Neural crest cell (in vitro differentiated cells): ENCODE results near the gene AFAP1L2. TPM values are rescaled to one million over a fixed set of nuclear protein-coding genes. Genes with fewer than 3 reads are reported as not detected.

Source experiments
- DNase-seq: peaks from one replicate; pipeline ENCODE4 v3.0.0; 2021; ENCODE audit warnings: low read depth, mixed read lengths, low spot score
- H3K27ac Mint-ChIP-seq: one replicate; pipeline ENCODE4 v1.8.0; 2021; ENCODE audit warnings: mild to moderate bottlenecking, mixed read lengths; ENCODE audit not compliant: unreplicated experiment
- H3K27me3 Mint-ChIP-seq: 2 replicates; pipeline ENCODE4 v1.8.0; 2021; ENCODE audit warnings: low read depth, mild to moderate bottlenecking, mixed read lengths
- H3K36me3 Mint-ChIP-seq: 2 replicates; pipeline ENCODE4 v1.8.0; 2021; ENCODE audit warnings: low read depth, mild to moderate bottlenecking, mixed read lengths
- H3K4me1 Mint-ChIP-seq: 2 replicates; pipeline ENCODE4 v1.8.0; 2021; ENCODE audit warnings: mixed read lengths
- H3K4me3 Mint-ChIP-seq: one replicate; pipeline ENCODE4 v1.8.0; 2021; ENCODE audit warnings: mild to moderate bottlenecking, mixed read lengths
- H3K9me3 Mint-ChIP-seq: 2 replicates; pipeline ENCODE4 v1.8.0; 2021; ENCODE audit warnings: mixed read lengths
- CTCF ChIP-seq: fragments of 200-600 bp; sonication (generic); conservative IDR thresholded peaks from 2 replicates; pipeline ENCODE4 v1.5.0; 2021; ENCODE audit warnings: antibody characterized with exemption, mild to moderate bottlenecking
- total RNA-seq: library from RNA; stranded (reverse); gene quantifications from 2 replicates; pipeline ENCODE4 v1.2.1, GENCODE V29; 2021

Gene AFAP1L2
- total RNA-seq, 1 donor from 2014 or later = 72.1 TPM

GRCh38 chr10:114288424-114289095, 115.7 kb downstream of the AFAP1L2 start:
- TF ChIP-seq CTCF = no peak
- Mint-ChIP-seq H3K4me3 (no peak overlapping the region), H3K27ac (no peak overlapping the region), H3K4me1 (peaks cover 3% of the 10 kb centered on the region), H3K27me3 (no peaks in the 10 kb centered on the region), H3K36me3 (peaks cover 7% of the 10 kb centered on the region), H3K9me3 (no peaks in the 10 kb centered on the region)
- no peak for DNase-seq

- Mint-ChIP-seq H3K4me1 (peaks cover 3% of the 10 kb centered on the region), H3K9me3 (no peaks in the 10 kb centered on the region), H3K4me3 (no peak overlapping the region), H3K27me3 (no peaks in the 10 kb centered on the region), H3K27ac (no peak overlapping the region), H3K36me3 (peaks cover 7% of the 10 kb centered on the region)
- no peak for TF ChIP-seq CTCF
- no peak for DNase-seq
Observed at GRCh38 chr10:114286921-114287320, 117.4 kb downstream of the AFAP1L2 start.

GRCh38 chr10:114285961-114286441, 118.3 kb downstream of the AFAP1L2 start:
- Mint-ChIP-seq H3K9me3 (no peaks in the 10 kb centered on the region), H3K27me3 (no peaks in the 10 kb centered on the region), H3K36me3 (peaks cover 5% of the 10 kb centered on the region), H3K4me3 (no peak overlapping the region), H3K4me1 (no peaks in the 10 kb centered on the region), H3K27ac (no peak overlapping the region)
- no peak for TF ChIP-seq CTCF
- DNase-seq = no peak

- no peaks in the 10 kb centered on the region for H3K9me3 Mint-ChIP-seq
- TF ChIP-seq CTCF = no peak
- H3K27me3 Mint-ChIP-seq = no peaks in the 10 kb centered on the region
- no peaks in the 10 kb centered on the region for H3K4me1 Mint-ChIP-seq
- no peak for DNase-seq
- no peaks in the 10 kb centered on the region for H3K36me3 Mint-ChIP-seq
- H3K27ac Mint-ChIP-seq = no peak overlapping the region
- H3K4me3 Mint-ChIP-seq = no peak overlapping the region
Observed at GRCh38 chr10:114284346-114285071, 119.8 kb downstream of the AFAP1L2 start.

- Mint-ChIP-seq H3K4me1 (no peaks in the 10 kb centered on the region), H3K4me3 (no peak overlapping the region), H3K36me3 (no peaks in the 10 kb centered on the region), H3K27me3 (no peaks in the 10 kb centered on the region), H3K27ac (no peak overlapping the region), H3K9me3 (no peaks in the 10 kb centered on the region)
- TF ChIP-seq CTCF = no peak
- DNase-seq = no peak
Observed at GRCh38 chr10:114283535-114284234, 120.6 kb downstream of the AFAP1L2 start.
